ENCODE measurements around the gene BANF2.

The BANF2 gene

DNA sequence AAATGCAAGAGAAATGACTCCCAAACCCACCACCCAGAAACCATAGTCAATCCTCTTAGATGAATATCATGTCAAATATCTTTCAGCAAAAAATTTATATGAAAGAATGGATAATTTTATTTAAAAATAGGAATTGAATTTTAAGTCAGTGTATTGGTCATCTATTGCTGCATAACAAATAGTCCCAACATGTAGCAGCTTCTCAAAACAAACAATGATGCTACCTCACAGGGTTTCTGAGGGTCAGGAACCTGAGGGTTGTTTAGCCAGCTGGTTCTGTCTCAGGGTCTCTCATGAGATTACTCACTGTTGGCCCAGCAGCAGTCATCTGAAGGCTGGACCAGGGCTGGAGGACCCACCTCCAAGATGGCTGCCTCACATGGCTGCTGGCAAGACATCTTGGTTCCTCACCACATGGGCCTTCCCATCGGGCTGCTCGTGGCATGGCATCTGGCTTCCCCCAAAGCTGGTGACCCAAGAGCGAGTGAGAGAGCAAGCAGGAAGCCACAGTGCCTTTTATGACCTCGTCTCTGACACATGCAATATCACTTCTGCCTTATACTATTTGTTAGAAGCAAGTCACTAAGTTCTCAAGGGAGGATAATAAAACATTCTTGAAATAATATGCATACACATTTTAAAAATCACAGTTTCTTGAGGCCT is 36.3 kb downstream of the BANF2 start:
- no peak for DNase-seq (ENCODE audit: low read depth)

DNA sequence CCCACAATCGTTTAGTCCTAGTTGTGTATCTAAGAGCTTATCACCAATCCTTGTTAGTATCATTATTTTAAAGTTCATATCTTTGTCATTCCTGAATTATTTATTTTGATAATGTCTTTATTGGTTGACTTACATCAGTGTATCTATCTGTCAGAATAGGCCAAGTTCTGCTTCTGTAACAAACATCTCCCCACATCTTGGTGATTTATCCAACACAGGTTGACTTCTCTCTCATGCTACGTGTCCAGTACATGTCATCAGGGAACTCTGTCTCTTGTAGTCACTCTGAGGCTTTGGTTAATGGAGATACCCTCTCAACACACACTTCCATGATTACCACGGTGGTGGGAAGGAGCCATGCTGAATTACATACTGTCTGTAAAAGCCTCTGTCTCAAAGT is 38.4 kb downstream of the BANF2 start:
- no peak for DNase-seq (ENCODE audit: low read depth)

GRCh38 chr20:17741220-17741619 is 41.5 kb downstream of the BANF2 start:
- no peak for DNase-seq (ENCODE audit: low read depth)

GRCh38 chr20:17742731-17743130 is 43.0 kb downstream of the BANF2 start:
- no peak for DNase-seq (ENCODE audit: low read depth)

- no peak for DNase-seq (ENCODE audit: low read depth)
Observed at GRCh38 chr20:17743677-17744076, 43.9 kb downstream of the BANF2 start.

DNA sequence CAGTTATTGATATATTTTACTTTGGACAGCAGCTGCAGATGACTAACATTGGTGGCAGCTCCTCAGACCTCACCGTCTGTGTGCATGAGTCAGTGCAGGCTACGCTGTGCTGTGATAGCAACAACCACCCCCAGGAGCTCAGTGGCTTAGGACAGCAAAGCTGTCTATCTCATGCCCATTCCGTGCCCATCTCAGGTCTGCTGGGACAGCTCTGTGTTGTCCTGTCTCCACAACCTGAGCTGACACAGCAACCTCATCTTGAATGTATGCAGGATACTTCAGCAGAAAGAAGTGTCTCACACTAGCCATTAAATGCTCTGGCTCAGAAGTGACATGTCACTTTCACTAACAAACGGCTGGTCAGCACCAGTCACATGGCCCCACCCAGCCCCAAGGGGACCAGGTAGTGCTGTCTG is 47.7 kb downstream of the BANF2 start:
- DNase-seq (ENCODE audit: low read depth) = no peak

- DNase-seq (ENCODE audit: low read depth) = no peak
Observed at GRCh38 chr20:17748279-17748678, 48.5 kb downstream of the BANF2 start.

- no peak for DNase-seq (ENCODE audit: low read depth)
Observed at GRCh38 chr20:17749626-17749977, 49.8 kb downstream of the BANF2 start.

DNA sequence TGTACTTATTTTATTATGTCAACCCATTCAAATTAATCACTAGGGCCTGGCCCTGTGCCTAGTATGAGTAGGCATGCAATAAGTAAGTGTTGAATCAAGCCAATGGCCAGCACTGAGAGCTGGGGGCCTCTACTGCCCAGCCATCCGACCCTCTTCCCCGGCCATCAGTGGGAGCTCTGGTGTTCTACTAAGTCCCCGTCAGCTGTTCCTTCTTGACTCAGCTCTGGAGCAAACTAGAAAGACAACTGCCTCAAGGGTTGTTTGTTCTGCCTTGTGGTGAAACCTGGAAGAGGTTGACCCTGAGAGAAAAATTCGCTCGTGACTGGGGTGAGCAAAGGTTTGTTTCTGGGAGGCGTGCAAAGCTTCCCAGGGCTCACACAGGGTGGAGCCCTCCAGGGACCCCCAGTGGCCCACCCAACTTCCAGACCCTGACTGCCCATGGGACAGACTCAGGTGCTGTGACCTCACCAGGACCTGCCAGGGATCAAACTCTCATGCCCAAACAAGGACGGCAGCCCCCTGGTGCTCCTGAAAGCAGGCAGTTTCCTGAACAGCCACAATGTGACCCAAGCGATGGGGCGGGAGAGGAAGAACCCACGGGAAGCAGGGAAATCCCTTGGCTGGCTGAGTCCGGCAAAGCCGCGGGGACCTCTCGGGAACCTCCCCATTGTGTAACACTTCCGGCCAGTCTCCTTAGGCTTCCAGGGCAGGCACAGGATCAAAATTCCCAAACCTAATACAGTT is 50.4 kb downstream of the BANF2 start:
- DNase-seq (ENCODE audit: low read depth) = no peak

DNA sequence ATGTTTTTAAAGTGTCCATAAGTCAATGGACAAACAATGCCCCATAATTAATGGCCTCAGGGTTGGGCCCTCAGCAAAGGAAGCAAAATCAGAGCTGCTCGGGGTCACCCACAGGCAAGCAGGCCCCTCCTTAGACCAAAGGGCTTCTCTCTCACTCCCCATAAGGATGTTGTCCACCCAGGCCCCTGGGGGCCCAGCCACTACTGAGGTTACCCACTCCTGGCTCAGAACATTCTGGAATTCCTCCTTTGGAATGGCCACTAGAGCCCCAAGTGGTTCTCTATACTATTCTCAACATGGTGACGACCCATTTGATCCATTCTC is 50.9 kb downstream of the BANF2 start:
- DNase-seq (ENCODE audit: low read depth) = no peak

GRCh38 chr20:17751640-17752039 is 51.9 kb downstream of the BANF2 start:
- no peak for DNase-seq (ENCODE audit: low read depth)

GRCh38 chr20:17752459-17752858 is 52.7 kb downstream of the BANF2 start:
- DNase-seq (ENCODE audit: low read depth) = no peak

GRCh38 chr20:17753516-17753915 is 53.8 kb downstream of the BANF2 start:
- DNase-seq (ENCODE audit: low read depth) = no peak

DNA sequence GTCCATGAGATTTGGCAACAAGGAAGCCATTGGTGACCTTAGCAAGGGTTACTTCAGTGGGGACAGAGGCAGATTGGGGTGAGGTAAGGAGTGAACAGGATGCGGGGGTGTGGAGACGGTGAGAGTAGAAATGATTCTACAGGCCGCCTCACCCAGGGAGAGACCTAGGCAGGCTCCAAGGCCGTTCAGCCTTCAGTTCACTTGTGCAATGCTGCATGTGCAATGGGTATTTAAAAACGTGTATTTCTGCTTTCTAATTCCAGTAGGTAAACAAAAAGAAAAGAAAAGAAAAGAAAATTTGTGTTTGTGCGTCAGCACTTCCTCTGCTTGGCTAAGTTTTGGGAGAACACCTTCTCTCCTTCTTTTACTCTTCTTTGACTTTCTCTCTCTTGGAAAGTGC is 56.8 kb downstream of the BANF2 start:
- DNase-seq (ENCODE audit: low read depth) = no peak

GRCh38 chr20:17757496-17757895 is 57.7 kb downstream of the BANF2 start:
- no peak for DNase-seq (ENCODE audit: low read depth)

DNA sequence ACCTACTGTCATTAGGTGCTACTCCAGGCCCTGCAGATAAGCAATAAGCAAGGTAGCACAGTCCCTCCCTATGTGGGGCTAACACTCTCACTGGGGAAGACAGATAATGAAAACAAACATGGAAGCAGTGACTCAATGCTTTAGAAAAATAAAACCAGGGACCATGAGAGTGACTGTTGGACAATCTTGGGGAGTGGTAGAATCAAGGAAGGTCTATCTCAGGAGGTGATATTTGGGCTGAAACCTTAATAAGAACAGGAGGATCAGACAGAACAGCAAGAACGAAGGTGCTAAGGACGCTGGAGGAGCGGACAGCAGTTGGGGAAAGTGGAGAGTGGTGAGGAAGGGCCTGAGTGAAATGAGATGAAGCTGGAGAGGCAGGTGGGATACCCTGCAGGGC is 58.2 kb downstream of the BANF2 start:
- DNase-seq (ENCODE audit: low read depth) = no peak

- no peak for DNase-seq (ENCODE audit: low read depth)
Observed at GRCh38 chr20:17758512-17758911, 58.7 kb downstream of the BANF2 start.

DNA sequence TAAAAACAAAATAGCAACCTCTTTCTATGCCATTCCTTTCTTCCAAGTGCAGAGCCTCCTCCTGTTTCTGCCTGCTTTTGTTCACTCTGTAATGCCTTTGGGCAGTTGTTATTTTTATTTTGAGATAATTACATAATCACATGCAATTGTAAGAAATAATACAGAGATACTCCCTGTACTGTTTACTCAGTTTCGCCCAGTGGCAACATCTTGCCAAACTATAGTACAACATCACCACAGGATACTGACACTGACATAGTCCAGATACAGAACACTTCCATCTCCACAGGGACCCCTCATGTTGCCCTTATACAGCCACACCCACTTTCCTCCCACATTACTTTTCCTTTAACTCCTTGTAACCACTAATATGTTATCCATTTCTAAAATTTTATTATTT is 59.7 kb downstream of the BANF2 start:
- no peak for DNase-seq (ENCODE audit: low read depth)

GRCh38 chr20:17761604-17762003 is 61.8 kb downstream of the BANF2 start:
- no peak for DNase-seq (ENCODE audit: low read depth)

GRCh38 chr20:17762243-17762872 is 62.6 kb downstream of the BANF2 start:
- no peak for DNase-seq (ENCODE audit: low read depth)

- no peak for DNase-seq (ENCODE audit: low read depth)
Observed at GRCh38 chr20:17762873-17763557, 63.2 kb downstream of the BANF2 start.

DNA sequence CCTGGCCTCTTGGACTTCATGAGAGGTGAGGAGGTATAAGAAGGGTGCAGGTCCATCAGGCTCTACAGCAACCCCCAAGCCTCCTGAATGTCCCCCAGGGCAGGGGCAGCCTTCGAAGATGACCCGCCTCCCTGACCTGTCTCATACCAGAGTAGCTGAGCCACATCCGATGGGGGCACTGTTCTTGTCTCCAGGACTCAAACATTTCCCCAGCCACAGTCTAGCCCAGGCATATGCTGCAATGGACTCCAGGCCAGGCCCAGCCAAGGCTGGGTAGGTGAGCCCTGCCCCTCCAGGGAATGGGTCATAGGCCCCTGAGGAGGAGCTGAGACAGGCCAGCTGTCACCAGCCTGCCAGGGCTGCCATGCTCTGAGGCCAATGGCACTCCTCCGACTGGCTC is 65.3 kb downstream of the BANF2 start:
- DNase-seq (ENCODE audit: low read depth) = no peak

- no peak for DNase-seq (ENCODE audit: low read depth)
Observed at GRCh38 chr20:17765584-17765983, 65.8 kb downstream of the BANF2 start.
